ENCODE results near the gene TWIST1. TPM values are rescaled to one million over a fixed set of nuclear protein-coding genes. Genes with fewer than 3 reads are reported as not detected.
A peak's percentile ranks its signal among the peaks of the same experiment; 100 is the strongest.

The TWIST1 gene
- total RNA-seq, 1 donor = 113 TPM

DNA sequence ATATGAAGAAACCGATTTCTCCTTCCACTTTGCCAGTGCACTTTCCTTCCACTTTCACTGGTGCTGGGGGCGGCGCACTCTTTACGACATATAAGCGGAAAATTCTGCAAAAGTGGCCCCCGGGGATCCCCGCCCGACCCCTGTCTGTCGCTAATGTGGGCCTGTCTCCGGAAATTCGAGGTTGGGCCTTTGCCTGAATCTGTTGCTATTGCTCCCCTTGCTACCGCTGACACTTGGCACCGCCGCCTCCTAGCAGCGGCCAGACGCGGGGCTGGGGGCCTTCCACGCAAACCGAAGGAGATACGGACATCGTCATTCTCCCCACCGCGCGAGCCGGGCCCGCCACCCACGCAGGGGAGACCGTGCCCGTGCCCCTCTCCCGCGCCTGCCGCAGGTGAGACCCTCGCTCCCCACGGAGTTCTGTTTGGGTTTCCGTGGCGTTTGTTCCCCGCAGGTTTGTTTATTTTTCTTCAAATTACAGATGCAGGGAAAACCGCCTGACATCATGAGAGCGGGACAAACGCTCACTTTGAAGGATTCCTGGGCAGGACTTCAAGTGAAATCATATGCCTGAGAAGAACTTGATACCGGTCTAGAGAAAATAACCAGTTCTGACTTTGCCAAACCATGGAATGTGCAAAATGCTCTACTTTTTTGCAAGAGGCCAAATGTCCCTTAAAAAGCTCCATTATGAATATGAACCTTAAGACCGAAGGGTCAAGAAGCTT lies 5.0 kb downstream of the TWIST1 start:
- Histone ChIP-seq H4K20me1 (ENCODE audit: insufficient read depth, low read length) (peaks cover 9% of the 10 kb centered on the region), H3K4me3 (ENCODE audit: insufficient read depth, low read length) (peak overlapping the region; percentile 71)

DNA sequence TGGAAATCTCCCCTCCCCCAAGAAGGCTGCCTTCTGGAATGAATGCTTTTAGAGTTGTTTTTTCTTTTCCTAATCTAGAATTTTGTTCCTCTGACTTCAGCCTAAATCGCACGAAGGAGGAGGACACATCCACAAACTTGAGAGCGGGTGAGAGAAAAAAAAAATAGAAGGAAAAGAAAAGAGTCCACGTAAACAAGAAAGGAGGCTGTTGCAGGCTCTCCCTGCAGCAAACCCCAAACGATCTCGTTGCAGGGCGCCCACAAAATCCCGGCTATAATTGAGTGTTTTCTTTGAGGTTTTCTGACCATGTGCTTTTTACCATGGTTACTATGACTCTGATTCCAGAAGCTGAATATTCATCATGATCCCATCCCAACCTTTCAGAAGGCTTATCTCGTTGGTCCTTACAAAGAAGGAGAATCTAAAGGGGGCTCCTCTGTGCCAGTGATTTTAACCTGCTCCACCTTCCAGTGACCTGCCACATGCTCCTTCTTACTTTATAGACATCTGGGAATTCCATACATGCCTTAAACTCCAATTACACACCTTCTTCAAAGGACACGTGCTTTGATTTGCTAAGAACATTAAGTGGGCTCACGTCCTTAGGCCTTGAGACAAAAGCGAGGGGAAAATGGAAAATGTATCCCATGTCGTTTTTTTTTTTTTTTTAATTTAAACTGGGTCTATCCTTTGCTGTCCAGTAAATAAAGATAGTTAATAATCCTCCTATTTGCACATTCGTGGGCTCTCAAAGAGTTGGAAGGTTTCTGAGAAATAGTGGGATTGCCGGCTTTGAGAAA lies 5.8 kb downstream of the TWIST1 start:
- peak overlapping the region; percentile 94 for H3K4me2 ChIP-seq (ENCODE audit: insufficient read depth, low read length)
- peak overlapping the region; percentile 71 for H3K4me3 ChIP-seq (ENCODE audit: insufficient read depth, low read length)
- TF ChIP-seq, protein P1, sequence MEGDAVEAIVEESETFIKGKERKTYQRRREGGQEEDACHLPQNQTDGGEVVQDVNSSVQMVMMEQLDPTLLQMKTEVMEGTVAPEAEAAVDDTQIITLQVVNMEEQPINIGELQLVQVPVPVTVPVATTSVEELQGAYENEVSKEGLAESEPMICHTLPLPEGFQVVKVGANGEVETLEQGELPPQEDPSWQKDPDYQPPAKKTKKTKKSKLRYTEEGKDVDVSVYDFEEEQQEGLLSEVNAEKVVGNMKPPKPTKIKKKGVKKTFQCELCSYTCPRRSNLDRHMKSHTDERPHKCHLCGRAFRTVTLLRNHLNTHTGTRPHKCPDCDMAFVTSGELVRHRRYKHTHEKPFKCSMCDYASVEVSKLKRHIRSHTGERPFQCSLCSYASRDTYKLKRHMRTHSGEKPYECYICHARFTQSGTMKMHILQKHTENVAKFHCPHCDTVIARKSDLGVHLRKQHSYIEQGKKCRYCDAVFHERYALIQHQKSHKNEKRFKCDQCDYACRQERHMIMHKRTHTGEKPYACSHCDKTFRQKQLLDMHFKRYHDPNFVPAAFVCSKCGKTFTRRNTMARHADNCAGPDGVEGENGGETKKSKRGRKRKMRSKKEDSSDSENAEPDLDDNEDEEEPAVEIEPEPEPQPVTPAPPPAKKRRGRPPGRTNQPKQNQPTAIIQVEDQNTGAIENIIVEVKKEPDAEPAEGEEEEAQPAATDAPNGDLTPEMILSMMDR (IDR thresholded peaks at IDR 0.05; ENCODE audit: extremely low read depth, low read depth, low read length) = no peak
- peak overlapping the region; percentile 80 for H3K27ac ChIP-seq (ENCODE audit: low read depth, low read length)
- H3K27me3 ChIP-seq (ENCODE audit: insufficient read depth, low read length) = no peaks in the 10 kb centered on the region
- H3K9me3 ChIP-seq (ENCODE audit: low read depth, low read length) = no peaks in the 10 kb centered on the region
- DNase-seq (ENCODE audit: insufficient read length, low spot score, missing footprints) = peak; percentile 76
- H2AFZ ChIP-seq (ENCODE audit: low read length) = peak overlapping the region; percentile 51
- peaks cover 8% of the 10 kb centered on the region for H4K20me1 ChIP-seq (ENCODE audit: insufficient read depth, low read length)
- peaks cover 69% of the 10 kb centered on the region for H3K79me2 ChIP-seq (ENCODE audit: insufficient read depth, low read length)
- peaks cover 53% of the 10 kb centered on the region for H3K4me1 ChIP-seq (ENCODE audit: insufficient read depth, low read length)
- H3K36me3 ChIP-seq (ENCODE audit: insufficient read depth, low read length) = no peaks in the 10 kb centered on the region

More for the DNA sequence above, 5.0 kb downstream of the TWIST1 start:
- peak; percentile 82 for DNase-seq (ENCODE audit: insufficient read length, low spot score, missing footprints)
- Histone ChIP-seq H2AFZ (ENCODE audit: low read length) (peak overlapping the region; percentile 51), H3K79me2 (ENCODE audit: insufficient read depth, low read length) (peaks cover 67% of the 10 kb centered on the region), H3K4me1 (ENCODE audit: insufficient read depth, low read length) (peaks cover 48% of the 10 kb centered on the region), H3K27me3 (ENCODE audit: insufficient read depth, low read length) (no peaks in the 10 kb centered on the region), H3K27ac (ENCODE audit: low read depth, low read length) (peak overlapping the region; percentile 80), H3K9me3 (ENCODE audit: low read depth, low read length) (no peaks in the 10 kb centered on the region), H3K36me3 (ENCODE audit: insufficient read depth, low read length) (no peaks in the 10 kb centered on the region), H3K4me2 (ENCODE audit: insufficient read depth, low read length) (peak overlapping the region; percentile 94)
- TF ChIP-seq, protein P1 (IDR thresholded peaks at IDR 0.05; ENCODE audit: extremely low read depth, low read depth, low read length) = no peak

DNA sequence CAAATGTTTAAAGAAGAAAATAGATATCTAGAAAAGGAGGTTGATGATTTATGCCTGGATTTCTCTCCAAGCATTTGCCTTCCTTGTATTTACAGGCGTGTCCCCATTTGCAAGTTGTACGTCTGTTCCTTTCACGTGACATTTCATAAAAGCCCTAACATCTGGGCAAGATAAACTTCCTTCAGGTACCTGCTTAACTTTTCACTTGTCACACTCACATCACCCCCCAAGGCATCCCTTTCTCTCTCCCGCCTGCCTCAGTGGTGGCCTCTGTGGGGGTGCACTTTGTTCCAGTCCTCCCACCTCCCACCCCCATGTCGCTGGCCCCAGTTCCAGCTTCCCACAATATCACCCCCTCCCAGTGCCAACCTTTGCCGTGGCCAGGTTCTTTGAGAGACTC lies 6.7 kb downstream of the TWIST1 start:
- Histone ChIP-seq H4K20me1 (ENCODE audit: insufficient read depth, low read length) (peaks cover 4% of the 10 kb centered on the region), H3K4me1 (ENCODE audit: insufficient read depth, low read length) (peaks cover 60% of the 10 kb centered on the region), H3K27me3 (ENCODE audit: insufficient read depth, low read length) (no peaks in the 10 kb centered on the region), H3K79me2 (ENCODE audit: insufficient read depth, low read length) (peaks cover 68% of the 10 kb centered on the region), H3K4me2 (ENCODE audit: insufficient read depth, low read length) (no peak overlapping the region), H3K36me3 (ENCODE audit: insufficient read depth, low read length) (no peaks in the 10 kb centered on the region), H3K9me3 (ENCODE audit: low read depth, low read length) (no peaks in the 10 kb centered on the region), H3K27ac (ENCODE audit: low read depth, low read length) (no peak overlapping the region), H2AFZ (ENCODE audit: low read length) (no peak overlapping the region), H3K4me3 (ENCODE audit: insufficient read depth, low read length) (no peak overlapping the region)
- TF ChIP-seq, protein P1 (IDR thresholded peaks at IDR 0.05; ENCODE audit: extremely low read depth, low read depth, low read length) = no peak
- peak; percentile 22 for DNase-seq (ENCODE audit: insufficient read length, low spot score, missing footprints)

All from osteoblast (primary cell).